ENCODE measurements around the gene HIRA.

- TF ChIP-seq, protein P1, sequence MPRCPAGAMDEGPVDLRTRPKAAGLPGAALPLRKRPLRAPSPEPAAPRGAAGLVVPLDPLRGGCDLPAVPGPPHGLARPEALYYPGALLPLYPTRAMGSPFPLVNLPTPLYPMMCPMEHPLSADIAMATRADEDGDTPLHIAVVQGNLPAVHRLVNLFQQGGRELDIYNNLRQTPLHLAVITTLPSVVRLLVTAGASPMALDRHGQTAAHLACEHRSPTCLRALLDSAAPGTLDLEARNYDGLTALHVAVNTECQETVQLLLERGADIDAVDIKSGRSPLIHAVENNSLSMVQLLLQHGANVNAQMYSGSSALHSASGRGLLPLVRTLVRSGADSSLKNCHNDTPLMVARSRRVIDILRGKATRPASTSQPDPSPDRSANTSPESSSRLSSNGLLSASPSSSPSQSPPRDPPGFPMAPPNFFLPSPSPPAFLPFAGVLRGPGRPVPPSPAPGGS (IDR thresholded peaks at IDR 0.05) = no peak
- TF ChIP-seq MYC (IDR thresholded peaks at IDR 0.05; ENCODE audit: borderline replicate concordance, low read length) (no peak), NR3C1 (IDR thresholded peaks at IDR 0.05) (no peak), GATA3 (IDR thresholded peaks at IDR 0.05; ENCODE audit: borderline replicate concordance) (no peak)
Measured at GRCh38 chr22:19373450-19373849, 58.1 kb downstream of the HIRA start.

All from A549 (cell line).